OCI-LY7 (cell line): ENCODE data around the gene CD70. TPM values are rescaled to one million over a fixed set of nuclear protein-coding genes. Genes with fewer than 3 reads are reported as not detected.
A peak's percentile ranks its signal among the peaks of the same experiment; 100 is the strongest.

ENCODE experiments used
- BruUV-seq: library from RNA; stranded (reverse); fragments of 400-500 nt; replicated peaks from 2 replicates; lab custom pipeline; 2021; lab: Mats Ljungman, UMichigan
- CTCF ChIA-PET: fragments of 300-600 bp; sonication (Branson Sonifier 250); formaldehyde crosslinking; loops from one replicate; lab custom pipeline; 2022; ENCODE audit warnings: antibody characterized with exemption; ENCODE audit not compliant: unreplicated experiment; lab: Charles Lee
- POLR2A ChIA-PET: fragments of 300-600 bp; sonication (Branson Sonifier 250); formaldehyde crosslinking; loops from one replicate; lab custom pipeline; 2022; ENCODE audit warnings: antibody characterized with exemption; lab: Charles Lee
- DNase-seq: peaks from one replicate; pipeline ENCODE4 v3.0.0-alpha.2; 2015; ENCODE audit warnings: low spot score
- H2AFZ ChIP-seq: fragments of 200-600 bp; sonication (generic), shearing (Covaris generic); 2 replicates; pipeline ENCODE4 v1.6.1; 2014; ENCODE audit warnings: mild to moderate bottlenecking, antibody characterized with exemption, low read length, moderate library complexity
- H3K27ac ChIP-seq: fragments of 200-600 bp; sonication (generic); 2 replicates; pipeline ENCODE4 v1.5.1; 2014; ENCODE audit warnings: mixed run types, low read depth, mild to moderate bottlenecking, moderate library complexity, low read length, inconsistent platforms; ENCODE audit not compliant: poor library complexity, severe bottlenecking
- H3K36me3 ChIP-seq: fragments of 200-600 bp; sonication (generic); 2 replicates; pipeline ENCODE4 v1.6.1; 2014; ENCODE audit warnings: mild to moderate bottlenecking, antibody characterized with exemption, low read length, moderate library complexity, mixed read lengths; ENCODE audit not compliant: insufficient read depth
- H3K4me1 ChIP-seq: fragments of 200-600 bp; sonication (generic); 2 replicates; pipeline ENCODE4 v1.5.1; 2014; ENCODE audit warnings: mild to moderate bottlenecking, low read length; ENCODE audit not compliant: insufficient read depth, poor library complexity, severe bottlenecking
- H3K4me2 ChIP-seq: fragments of 200-600 bp; sonication (generic); 2 replicates; pipeline ENCODE4 v1.6.1; 2014; ENCODE audit warnings: mild to moderate bottlenecking, low read length
- H3K4me3 ChIP-seq: fragments of 200-600 bp; sonication (generic); 2 replicates; pipeline ENCODE4 v1.5.1; 2014; ENCODE audit warnings: mild to moderate bottlenecking, low read depth, low read length; ENCODE audit not compliant: poor library complexity, severe bottlenecking
- H3K79me2 ChIP-seq: fragments of 200-600 bp; sonication (generic); 2 replicates; pipeline ENCODE4 v1.6.1; 2016; ENCODE audit warnings: low read depth, mild to moderate bottlenecking, low read length, moderate library complexity, mixed read lengths; ENCODE audit not compliant: insufficient read depth
- H3K9me2 ChIP-seq: fragments of 200-600 bp; sonication (generic); 2 replicates; pipeline ENCODE4 v1.6.1; 2016; ENCODE audit warnings: mild to moderate bottlenecking, low read length, mixed read lengths; ENCODE audit not compliant: insufficient read depth
- H3K9me3 ChIP-seq: fragments of 200-600 bp; sonication (generic); 2 replicates; pipeline ENCODE4 v1.6.1; 2014; ENCODE audit warnings: mild to moderate bottlenecking, mixed run types, low read length, mixed read lengths
- H4K20me1 ChIP-seq: fragments of 200-600 bp; sonication (generic); 2 replicates; pipeline ENCODE4 v1.6.1; 2014; ENCODE audit warnings: mild to moderate bottlenecking, antibody characterized with exemption, low read length, moderate library complexity, mixed read lengths; ENCODE audit not compliant: insufficient read depth
- EZH2phosphoT487 ChIP-seq: fragments of 200-600 bp; sonication (generic); IDR thresholded peaks from 2 replicates; pipeline ENCODE4 v1.6.1; 2018; ENCODE audit warnings: low read depth, borderline replicate concordance, mild to moderate bottlenecking, mixed run types, antibody characterized with exemption, low read length, moderate library complexity, mixed read lengths
- intact Hi-C: fragments of 100-400 bp; cut with micrococcal nuclease; formaldehyde crosslinking; loops from one replicate; pipeline ENCODE4 v1.10.0; 2022; ENCODE audit not compliant: unreplicated experiment
- total RNA-seq, 2 experiments: library from RNA; depleted of rRNA in 1 of 2; stranded (reverse); fragments of >200 nt in 1 of 2; shearing (Covaris generic) in 1 of 2; gene quantifications; 2 replicates each; pipeline ENCODE4 v1.2.3, GENCODE V29; 2014 to 2022
- TF ChIP-seq, protein P1 (sequence below): fragments of 200-600 bp; sonication (generic); conservative IDR thresholded peaks from 2 replicates; pipeline ENCODE4 v1.5.1; 2014; ENCODE audit warnings: mild to moderate bottlenecking, antibody characterized with exemption, low read length, moderate library complexity, mixed read lengths

Gene CD70
- total RNA-seq, 2 experiments from 2014 or later: 88.2 to 165 TPM

DNA sequence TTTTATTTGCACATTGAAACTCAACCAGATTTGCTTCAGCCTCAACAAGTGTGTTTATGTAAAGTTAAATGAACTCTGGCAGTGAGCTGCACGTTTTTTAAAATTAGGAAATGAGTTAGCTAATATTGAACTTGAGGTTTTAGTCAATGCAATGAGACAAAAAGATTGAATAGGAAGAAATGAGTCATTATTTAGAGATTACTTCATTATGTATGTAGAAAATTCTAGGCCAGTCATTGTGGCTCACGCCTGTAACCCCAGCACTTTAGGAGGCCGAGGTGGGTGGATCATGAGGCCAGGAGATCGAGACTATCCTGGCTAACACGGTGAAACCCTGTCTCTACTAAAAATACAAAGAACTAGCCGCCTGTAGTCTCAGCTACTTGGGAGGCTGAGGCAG lies 22.8 kb upstream of the CD70 start:
- POLR2A ChIA-PET: interaction anchor here (0.6 to 0.8 kb wide), 3 partner anchors 13 to 77 kb away, joined by 3 read pairs; no protein-coding TSS in a partner anchor
- H3K9me2 ChIP-seq: no peaks in the 10 kb centered on the region
- H4K20me1 ChIP-seq: no peaks in the 10 kb centered on the region
- H3K36me3 ChIP-seq: no peaks in the 10 kb centered on the region
- H3K4me1 ChIP-seq: peaks cover 18% of the 10 kb centered on the region
- H3K27ac ChIP-seq: no peak overlapping the region
- no TSS peak for BruUV-seq
- TF ChIP-seq EZH2phosphoT487: no peak
- TF ChIP-seq, protein P1, sequence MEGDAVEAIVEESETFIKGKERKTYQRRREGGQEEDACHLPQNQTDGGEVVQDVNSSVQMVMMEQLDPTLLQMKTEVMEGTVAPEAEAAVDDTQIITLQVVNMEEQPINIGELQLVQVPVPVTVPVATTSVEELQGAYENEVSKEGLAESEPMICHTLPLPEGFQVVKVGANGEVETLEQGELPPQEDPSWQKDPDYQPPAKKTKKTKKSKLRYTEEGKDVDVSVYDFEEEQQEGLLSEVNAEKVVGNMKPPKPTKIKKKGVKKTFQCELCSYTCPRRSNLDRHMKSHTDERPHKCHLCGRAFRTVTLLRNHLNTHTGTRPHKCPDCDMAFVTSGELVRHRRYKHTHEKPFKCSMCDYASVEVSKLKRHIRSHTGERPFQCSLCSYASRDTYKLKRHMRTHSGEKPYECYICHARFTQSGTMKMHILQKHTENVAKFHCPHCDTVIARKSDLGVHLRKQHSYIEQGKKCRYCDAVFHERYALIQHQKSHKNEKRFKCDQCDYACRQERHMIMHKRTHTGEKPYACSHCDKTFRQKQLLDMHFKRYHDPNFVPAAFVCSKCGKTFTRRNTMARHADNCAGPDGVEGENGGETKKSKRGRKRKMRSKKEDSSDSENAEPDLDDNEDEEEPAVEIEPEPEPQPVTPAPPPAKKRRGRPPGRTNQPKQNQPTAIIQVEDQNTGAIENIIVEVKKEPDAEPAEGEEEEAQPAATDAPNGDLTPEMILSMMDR: no peak
- H3K4me2 ChIP-seq: no peak overlapping the region
- intact Hi-C loops: no loop called here
- no peak overlapping the region for H2AFZ ChIP-seq
- no peak overlapping the region for H3K4me3 ChIP-seq
- peaks cover 6% of the 10 kb centered on the region; the same call in 1 of the 2 replicates for H3K9me3 ChIP-seq
- no peak for DNase-seq
- CTCF ChIA-PET: no interaction called here
- H3K79me2 ChIP-seq: no peaks in the 10 kb centered on the region

DNA sequence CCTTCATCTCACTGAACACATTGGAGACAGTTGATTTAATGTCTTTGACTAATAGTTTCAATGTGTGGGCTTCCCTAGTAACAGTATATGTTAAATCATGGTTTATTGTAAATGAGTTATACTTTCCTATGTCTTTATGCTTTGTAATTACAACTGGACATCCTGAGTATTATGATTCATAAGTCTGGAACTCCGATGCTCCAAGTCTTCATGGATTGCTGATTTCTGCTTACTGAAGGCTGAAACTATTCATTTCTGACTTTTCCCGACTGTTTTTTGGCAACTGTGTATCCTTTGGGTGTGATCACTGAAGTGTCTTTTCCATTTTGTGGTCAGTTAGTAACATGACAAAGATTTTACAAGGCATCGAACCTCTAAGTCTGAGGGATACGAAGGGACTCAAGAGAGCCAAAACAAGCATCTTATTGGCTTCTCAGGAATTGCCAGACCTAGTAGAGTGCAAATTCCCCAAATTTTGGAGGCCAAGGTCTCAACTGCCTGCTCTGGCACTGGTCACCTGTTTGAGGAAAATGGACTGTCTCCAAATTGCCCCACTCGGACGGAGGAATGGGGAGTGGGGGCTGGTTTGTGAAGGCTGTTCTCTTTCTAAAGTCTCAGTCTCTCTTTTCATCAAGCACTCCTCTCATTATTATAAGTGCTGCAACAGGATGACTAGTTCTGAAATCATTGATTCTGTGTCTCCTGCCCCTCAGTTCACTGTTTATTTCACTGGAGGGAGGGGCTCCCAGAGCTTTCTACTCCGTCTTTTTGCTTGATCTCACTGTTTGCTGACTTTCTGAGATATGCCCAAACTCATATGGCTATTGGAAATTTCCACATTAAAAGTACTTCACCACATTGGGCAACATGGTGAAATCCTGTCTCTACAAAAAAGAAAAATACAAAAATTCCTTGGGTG lies 20.2 kb upstream of the CD70 start:
- BruUV-seq: no TSS peak

More for the DNA sequence above, 20.2 kb upstream of the CD70 start:
- no peak overlapping the region for H3K4me2 ChIP-seq
- no peaks in the 10 kb centered on the region for H3K9me3 ChIP-seq
- CTCF ChIA-PET: no interaction called here
- no peak overlapping the region for H3K27ac ChIP-seq
- H4K20me1 ChIP-seq: no peaks in the 10 kb centered on the region
- no peaks in the 10 kb centered on the region for H3K36me3 ChIP-seq
- H3K9me2 ChIP-seq: no peaks in the 10 kb centered on the region
- peak overlapping the region; percentile 4; the same call in 1 of the 2 replicates for H2AFZ ChIP-seq
- no peak for DNase-seq
- H3K4me3 ChIP-seq: no peak overlapping the region
- H3K79me2 ChIP-seq: no peaks in the 10 kb centered on the region
- peaks cover 43% of the 10 kb centered on the region for H3K4me1 ChIP-seq
- TF ChIP-seq, protein P1: no peak
- TF ChIP-seq EZH2phosphoT487: no peak
- POLR2A ChIA-PET: no interaction called here
- intact Hi-C loops: no loop called here
